Measurements from ENCODE around the gene EFCAB6.

DNA sequence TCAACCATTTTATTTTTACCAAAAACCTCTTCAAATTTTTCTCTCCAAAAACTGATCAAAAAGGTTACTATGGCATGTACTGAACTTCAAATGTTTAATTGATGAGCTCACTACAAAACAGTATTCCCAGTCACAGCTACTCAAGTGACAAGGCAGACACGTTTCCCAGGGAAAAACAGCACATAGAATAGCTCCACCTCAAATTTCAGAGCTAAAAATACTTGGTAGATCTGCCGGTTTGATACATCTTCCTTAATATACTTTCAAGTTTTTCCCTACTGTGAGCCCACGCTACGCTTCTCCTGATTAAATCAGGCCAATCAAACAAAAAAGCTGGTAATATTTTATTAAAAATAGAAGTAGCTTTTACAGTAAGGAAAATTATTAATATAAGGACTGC lies 100.4 kb downstream of the EFCAB6 start:
- TF ChIP-seq, protein P1, sequence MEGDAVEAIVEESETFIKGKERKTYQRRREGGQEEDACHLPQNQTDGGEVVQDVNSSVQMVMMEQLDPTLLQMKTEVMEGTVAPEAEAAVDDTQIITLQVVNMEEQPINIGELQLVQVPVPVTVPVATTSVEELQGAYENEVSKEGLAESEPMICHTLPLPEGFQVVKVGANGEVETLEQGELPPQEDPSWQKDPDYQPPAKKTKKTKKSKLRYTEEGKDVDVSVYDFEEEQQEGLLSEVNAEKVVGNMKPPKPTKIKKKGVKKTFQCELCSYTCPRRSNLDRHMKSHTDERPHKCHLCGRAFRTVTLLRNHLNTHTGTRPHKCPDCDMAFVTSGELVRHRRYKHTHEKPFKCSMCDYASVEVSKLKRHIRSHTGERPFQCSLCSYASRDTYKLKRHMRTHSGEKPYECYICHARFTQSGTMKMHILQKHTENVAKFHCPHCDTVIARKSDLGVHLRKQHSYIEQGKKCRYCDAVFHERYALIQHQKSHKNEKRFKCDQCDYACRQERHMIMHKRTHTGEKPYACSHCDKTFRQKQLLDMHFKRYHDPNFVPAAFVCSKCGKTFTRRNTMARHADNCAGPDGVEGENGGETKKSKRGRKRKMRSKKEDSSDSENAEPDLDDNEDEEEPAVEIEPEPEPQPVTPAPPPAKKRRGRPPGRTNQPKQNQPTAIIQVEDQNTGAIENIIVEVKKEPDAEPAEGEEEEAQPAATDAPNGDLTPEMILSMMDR (IDR thresholded peaks at IDR 0.05; ENCODE audit: low read length): no peak
- no peak for TF ChIP-seq EZH2 (IDR thresholded peaks at IDR 0.05; ENCODE audit: borderline replicate concordance, low read length)
